ENCODE results near the gene DIPK1C.

The DIPK1C gene

GRCh38 chr18:74493689-74494088, 36.6 kb upstream of the DIPK1C start:
- no peaks in the 10 kb centered on the region for H3K9me2 ChIP-seq (replicated peaks; ENCODE audit: low read depth, low read length)
- H3K4me2 ChIP-seq (ENCODE audit: low read depth, low read length, poor library complexity, severe bottlenecking) = no peak overlapping the region
- H3K9ac ChIP-seq (ENCODE audit: low read depth, low read length, poor library complexity, severe bottlenecking) = no peak overlapping the region
- TF ChIP-seq EZH2phosphoT487 (IDR thresholded peaks at IDR 0.05; ENCODE audit: borderline replicate concordance) = no peak
- TF ChIP-seq CTCF (conservative IDR thresholded peaks at IDR 0.05; ENCODE audit: low read length) = peak; percentile 81
- H3K4me1 ChIP-seq (ENCODE audit: insufficient read depth, low read length, poor library complexity, severe bottlenecking) = peaks cover 17% of the 10 kb centered on the region
- H3K79me2 ChIP-seq (ENCODE audit: insufficient read depth, low read length) = peaks cover 24% of the 10 kb centered on the region
- H3K36me3 ChIP-seq (ENCODE audit: insufficient read depth, low read length) = no peaks in the 10 kb centered on the region
- peaks cover 13% of the 10 kb centered on the region for H4K20me1 ChIP-seq (ENCODE audit: insufficient read depth, low read length, poor library complexity, severe bottlenecking)
- no peaks in the 10 kb centered on the region for H3K9me3 ChIP-seq (ENCODE audit: insufficient read depth, low read depth, low read length)
- no peak overlapping the region for H3K4me3 ChIP-seq (ENCODE audit: low read length, poor library complexity, severe bottlenecking)
- H3F3A ChIP-seq (ENCODE audit: low read depth) = no peaks in the 10 kb centered on the region
- no peaks in the 10 kb centered on the region for H3K27me3 ChIP-seq (ENCODE audit: insufficient read depth, low read length, poor library complexity, severe bottlenecking)
- H2AFZ ChIP-seq (ENCODE audit: low read length) = no peak overlapping the region

- Histone ChIP-seq H3K9me3 (ENCODE audit: insufficient read depth, low read depth, low read length) (no peaks in the 10 kb centered on the region), H4K20me1 (ENCODE audit: insufficient read depth, low read length, poor library complexity, severe bottlenecking) (peaks cover 8% of the 10 kb centered on the region), H3K4me2 (ENCODE audit: low read depth, low read length, poor library complexity, severe bottlenecking) (no peak overlapping the region), H3K9ac (ENCODE audit: low read depth, low read length, poor library complexity, severe bottlenecking) (no peak overlapping the region), H3K36me3 (ENCODE audit: insufficient read depth, low read length) (no peaks in the 10 kb centered on the region), H3K9me2 (replicated peaks; ENCODE audit: low read depth, low read length) (no peaks in the 10 kb centered on the region), H3K79me2 (ENCODE audit: insufficient read depth, low read length) (peaks cover 10% of the 10 kb centered on the region), H2AFZ (ENCODE audit: low read length) (no peak overlapping the region), H3F3A (ENCODE audit: low read depth) (no peaks in the 10 kb centered on the region), H3K4me1 (ENCODE audit: insufficient read depth, low read length, poor library complexity, severe bottlenecking) (peaks cover 3% of the 10 kb centered on the region), H3K27me3 (ENCODE audit: insufficient read depth, low read length, poor library complexity, severe bottlenecking) (no peaks in the 10 kb centered on the region), H3K4me3 (ENCODE audit: low read length, poor library complexity, severe bottlenecking) (no peak overlapping the region)
- TF ChIP-seq EZH2phosphoT487 (IDR thresholded peaks at IDR 0.05; ENCODE audit: borderline replicate concordance) = no peak
- no peak for TF ChIP-seq CTCF (conservative IDR thresholded peaks at IDR 0.05; ENCODE audit: low read length)
Observed at GRCh38 chr18:74492259-74492658, 35.2 kb upstream of the DIPK1C start.

GRCh38 chr18:74489676-74490075, 32.6 kb upstream of the DIPK1C start:
- Histone ChIP-seq H3F3A (ENCODE audit: low read depth) (no peaks in the 10 kb centered on the region), H3K4me1 (ENCODE audit: insufficient read depth, low read length, poor library complexity, severe bottlenecking) (peaks cover 1% of the 10 kb centered on the region), H3K36me3 (ENCODE audit: insufficient read depth, low read length) (no peaks in the 10 kb centered on the region), H3K9ac (ENCODE audit: low read depth, low read length, poor library complexity, severe bottlenecking) (no peak overlapping the region), H3K9me3 (ENCODE audit: insufficient read depth, low read depth, low read length) (no peaks in the 10 kb centered on the region), H3K4me3 (ENCODE audit: low read length, poor library complexity, severe bottlenecking) (no peak overlapping the region), H4K20me1 (ENCODE audit: insufficient read depth, low read length, poor library complexity, severe bottlenecking) (no peaks in the 10 kb centered on the region), H3K27me3 (ENCODE audit: insufficient read depth, low read length, poor library complexity, severe bottlenecking) (no peaks in the 10 kb centered on the region), H2AFZ (ENCODE audit: low read length) (no peak overlapping the region), H3K79me2 (ENCODE audit: insufficient read depth, low read length) (no peaks in the 10 kb centered on the region), H3K9me2 (replicated peaks; ENCODE audit: low read depth, low read length) (no peaks in the 10 kb centered on the region), H3K4me2 (ENCODE audit: low read depth, low read length, poor library complexity, severe bottlenecking) (no peak overlapping the region)
- no peak for TF ChIP-seq CTCF (conservative IDR thresholded peaks at IDR 0.05; ENCODE audit: low read length)
- TF ChIP-seq EZH2phosphoT487 (IDR thresholded peaks at IDR 0.05; ENCODE audit: borderline replicate concordance) = no peak
